GM13977 (cell line): ENCODE measurements around the gene NCAM1.
"Not testable (repeated sequence)": the region's sequence is repeated elsewhere in the genome, so short reads cannot be mapped to it uniquely, and the experiment has no call there.

Source experiments
- DNase-seq: peaks from one replicate; pipeline ENCODE4 v3.0.0; 2012; ENCODE audit warnings: low spot score
- CTCF ChIP-seq: IDR thresholded peaks from 2 replicates; pipeline ENCODE4 v1.5.1; 2012; ENCODE audit warnings: mild to moderate bottlenecking, control low read depth; ENCODE audit not compliant: insufficient read depth; ENCODE audit errors: extremely low read depth, missing control alignments
- in situ Hi-C: fragments of 300-500 bp; cut with MboI; formaldehyde crosslinking; loops from one replicate; pipeline ENCODE4 v1.12.0; 2022; ENCODE audit warnings: low sequenced_read_pairs, low pct_unique_long_range_greater_than_20kb, mixed read lengths, inconsistent platforms; ENCODE audit not compliant: unreplicated experiment

Gene NCAM1

GRCh38 chr11:113296447-113297205 is 335.4 kb downstream of the NCAM1 start:
- no peak for DNase-seq
- in situ Hi-C loops, result loop anchor here (25.0 kb wide), 3 partner anchors 509 to 1009 kb away; no protein-coding TSS in a partner anchor
- no peak for TF ChIP-seq CTCF

GRCh38 chr11:113298496-113298895 is 337.3 kb downstream of the NCAM1 start:
- in situ Hi-C loops, result loop anchor here (25.0 kb wide), 3 partner anchors 511 to 1011 kb away; no protein-coding TSS in a partner anchor
- not testable (repeated sequence) for DNase-seq

DNA sequence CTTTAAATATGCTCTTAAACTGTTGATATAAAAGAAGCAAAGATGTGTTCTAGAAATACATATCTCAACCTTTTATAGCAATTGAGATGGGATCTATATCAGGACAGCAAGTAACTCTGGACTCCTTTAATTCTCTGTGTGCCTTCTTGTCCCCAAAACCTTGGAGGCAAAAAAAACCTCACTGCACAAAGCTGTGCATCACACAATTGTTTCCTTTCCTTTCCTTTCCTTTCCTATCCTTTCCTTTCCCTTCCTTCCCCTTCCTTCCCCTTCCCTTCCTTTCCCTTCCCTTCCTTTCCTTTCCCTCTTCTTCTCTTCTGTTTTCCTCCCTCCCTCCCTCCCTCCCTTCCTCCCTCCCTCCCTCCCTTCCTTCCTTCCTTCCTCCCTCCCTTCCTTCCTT is 343.7 kb downstream of the NCAM1 start:
- TF ChIP-seq CTCF, result no peak
- no peak for DNase-seq
- in situ Hi-C loops, result loop anchor here (10.0 to 25.0 kb wide), 2 partner anchors 230 to 482 kb away; partner anchors contain the start of gene CLDN25

DNA sequence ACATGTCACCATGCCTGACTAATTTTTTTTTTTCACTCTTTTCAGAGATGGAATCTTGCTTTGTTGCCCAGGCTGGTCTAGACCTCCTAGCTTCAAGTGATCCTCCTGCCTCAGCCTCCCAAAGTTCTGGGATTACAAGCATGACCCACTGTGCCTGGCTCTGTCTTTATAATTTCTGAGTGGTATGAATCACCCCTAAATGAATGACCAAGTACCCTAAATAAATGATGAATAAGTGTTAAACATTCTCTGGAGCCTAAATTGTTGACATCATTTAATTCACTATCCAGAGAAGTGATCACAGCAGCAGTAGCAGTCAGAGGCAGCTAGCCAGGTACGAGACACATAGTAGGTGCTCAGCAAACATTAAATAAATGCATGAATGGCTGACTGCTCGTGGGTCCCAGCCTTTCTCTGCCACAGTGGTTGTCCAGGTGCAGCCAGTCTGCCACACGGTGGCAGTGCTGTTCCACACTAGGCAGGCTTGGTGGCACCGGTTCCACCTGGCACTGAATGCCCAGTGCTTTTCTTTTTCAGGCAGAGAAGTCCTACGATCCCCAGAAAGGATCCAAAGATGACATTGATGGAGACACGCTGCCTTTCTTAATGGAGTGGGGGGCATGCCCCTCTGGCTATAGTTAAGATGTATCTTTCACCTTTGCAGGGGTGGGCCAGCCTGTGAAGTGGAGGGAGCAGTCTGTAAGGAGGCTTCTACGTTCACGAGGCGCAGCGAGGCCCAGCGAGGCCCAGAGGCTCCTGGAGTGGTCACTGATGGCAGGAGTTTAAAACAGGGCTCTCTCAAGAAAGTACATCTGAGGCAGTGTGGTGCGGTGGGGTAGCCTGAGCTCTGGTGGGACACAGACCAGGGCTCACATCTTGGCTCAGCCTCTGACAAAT is 344.5 kb downstream of the NCAM1 start:
- DNase-seq, result peak; percentile 61
- in situ Hi-C loops, result loop anchor here (10.0 to 25.0 kb wide), 2 partner anchors 229 to 482 kb away; partner anchors contain the start of gene CLDN25
- TF ChIP-seq CTCF, result peak; percentile 98

GRCh38 chr11:113308601-113309000 is 347.4 kb downstream of the NCAM1 start:
- in situ Hi-C loops, result loop anchor here (10.0 to 25.0 kb wide), 2 partner anchors 226 to 479 kb away; partner anchors contain the start of gene CLDN25
- TF ChIP-seq CTCF, result no peak
- no peak for DNase-seq

- in situ Hi-C loops, result loop anchor here (25.0 kb wide), 1 partner anchor 476 kb away; the partner anchor contains the start of gene CLDN25
- no peak for TF ChIP-seq CTCF
- no peak for DNase-seq
Measured at GRCh38 chr11:113311536-113311935, 350.3 kb downstream of the NCAM1 start.
